HCT116 (cell line): ENCODE data around the gene NFIL3.

Experiments used
- CTCF ChIP-seq, 3 experiments: fragments of 200-600 bp in 1 of 3; sonication (generic) in 1 of 3; IDR thresholded peaks in 2 of 3; conservative IDR thresholded peaks in 1 of 3; 2 replicates each; pipeline ENCODE4 v1.5.1; 2012 to 2017; ENCODE audit warnings: low read depth in 2 of 3, low read length in 2 of 3, antibody characterized with exemption in 1 of 3, borderline replicate concordance in 1 of 3, control low read depth in 1 of 3, mild to moderate bottlenecking in 1 of 3, mixed read lengths in 1 of 3, mixed run types in 1 of 3, moderate library complexity in 1 of 3; ENCODE audit not compliant: insufficient read depth in 1 of 3
- EZH2 ChIP-seq: fragments of 200-600 bp; sonication (generic); IDR thresholded peaks from 2 replicates; pipeline ENCODE4 v1.6.1; 2017; ENCODE audit warnings: antibody characterized with exemption, mixed run types
- EZH2phosphoT487 ChIP-seq: fragments of 200-600 bp; IDR thresholded peaks from 2 replicates; pipeline ENCODE4 v1.6.1; 2018; ENCODE audit warnings: antibody characterized with exemption, borderline replicate concordance
- FOSL1 ChIP-seq: IDR thresholded peaks from 2 replicates; pipeline ENCODE4 v1.6.1; 2012; ENCODE audit warnings: low read depth
- POLR2A ChIP-seq: IDR thresholded peaks from 2 replicates; pipeline ENCODE4 v1.7.0; 2011; ENCODE audit warnings: borderline replicate concordance; ENCODE audit not compliant: insufficient read depth, insufficient read length; ENCODE audit errors: extremely low read depth
- POLR2AphosphoS5 ChIP-seq: IDR thresholded peaks from 2 replicates; pipeline ENCODE4 v1.6.1; 2011; ENCODE audit warnings: mild to moderate bottlenecking, low read depth, low read length, moderate library complexity
- RAD21 ChIP-seq: IDR thresholded peaks from 2 replicates; pipeline ENCODE4 v1.6.1; 2012; ENCODE audit warnings: low read depth, mild to moderate bottlenecking
- SIN3A ChIP-seq: IDR thresholded peaks from 2 replicates; pipeline ENCODE4 v1.6.1; 2012; ENCODE audit warnings: low read depth
- TCF7L2 ChIP-seq: IDR thresholded peaks from 2 replicates; pipeline ENCODE4 v1.7.0; 2011; ENCODE audit warnings: borderline replicate concordance, inconsistent platforms; ENCODE audit not compliant: insufficient read depth, insufficient read length; ENCODE audit errors: extremely low read depth
- YY1 ChIP-seq: IDR thresholded peaks from 2 replicates; pipeline ENCODE4 v1.6.1; 2011; ENCODE audit warnings: low read length, low read depth, moderate library complexity, mild to moderate bottlenecking; ENCODE audit not compliant: insufficient replicate concordance; ENCODE audit errors: extremely low read depth
- ZBTB33 ChIP-seq: IDR thresholded peaks from 2 replicates; pipeline ENCODE4 v1.6.1; 2011; ENCODE audit warnings: mild to moderate bottlenecking, low read length, moderate library complexity; ENCODE audit not compliant: insufficient replicate concordance; ENCODE audit errors: extremely low read depth
- ZFX ChIP-seq: fragments of 450-650 bp; IDR thresholded peaks from 2 replicates; pipeline ENCODE4 v1.6.1; 2017
- ZNF274 ChIP-seq: fragments of 200-500 bp; sonication (Bioruptor generic); IDR thresholded peaks from 2 replicates; pipeline ENCODE4 v1.6.1; 2014; ENCODE audit warnings: mild to moderate bottlenecking, low read depth, low read length, inconsistent platforms
- TF ChIP-seq, protein P1 (sequence below): IDR thresholded peaks from 2 replicates; pipeline ENCODE4 v1.6.1; 2012; ENCODE audit warnings: low read depth

DNA sequence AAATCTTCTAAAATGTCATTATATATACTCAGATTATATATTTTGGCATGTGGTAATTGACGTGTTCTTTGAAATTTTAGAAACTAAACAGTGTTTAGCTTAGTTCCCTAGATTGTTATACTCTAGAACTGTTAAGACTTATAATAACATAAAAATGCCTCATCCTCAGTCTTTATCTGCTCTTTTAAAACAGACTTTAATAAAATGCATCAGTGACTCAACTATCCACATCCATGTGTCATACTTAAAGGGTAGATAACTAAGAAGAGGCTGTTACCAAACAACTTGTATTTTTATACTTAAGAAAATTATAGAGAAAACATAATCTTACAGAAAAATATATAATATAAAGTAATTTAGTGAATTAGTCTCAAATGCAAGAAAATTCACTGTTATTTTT, 15.2 kb downstream of the NFIL3 start:
- no peak for TF ChIP-seq CTCF (IDR thresholded peaks at IDR 0.05 in 2 of 3, conservative IDR thresholded peaks at IDR 0.05 in 1 of 3; ENCODE audit: borderline replicate concordance in 1 of 3, insufficient read depth in 1 of 3, low read depth in 2 of 3, low read length in 2 of 3)
- no peak for TF ChIP-seq FOSL1
- TF ChIP-seq ZBTB33 = no peak
- no peak for TF ChIP-seq YY1
- no peak for TF ChIP-seq POLR2AphosphoS5
- TF ChIP-seq ZNF274 = no peak
- TF ChIP-seq POLR2A = no peak
- TF ChIP-seq, protein P1, sequence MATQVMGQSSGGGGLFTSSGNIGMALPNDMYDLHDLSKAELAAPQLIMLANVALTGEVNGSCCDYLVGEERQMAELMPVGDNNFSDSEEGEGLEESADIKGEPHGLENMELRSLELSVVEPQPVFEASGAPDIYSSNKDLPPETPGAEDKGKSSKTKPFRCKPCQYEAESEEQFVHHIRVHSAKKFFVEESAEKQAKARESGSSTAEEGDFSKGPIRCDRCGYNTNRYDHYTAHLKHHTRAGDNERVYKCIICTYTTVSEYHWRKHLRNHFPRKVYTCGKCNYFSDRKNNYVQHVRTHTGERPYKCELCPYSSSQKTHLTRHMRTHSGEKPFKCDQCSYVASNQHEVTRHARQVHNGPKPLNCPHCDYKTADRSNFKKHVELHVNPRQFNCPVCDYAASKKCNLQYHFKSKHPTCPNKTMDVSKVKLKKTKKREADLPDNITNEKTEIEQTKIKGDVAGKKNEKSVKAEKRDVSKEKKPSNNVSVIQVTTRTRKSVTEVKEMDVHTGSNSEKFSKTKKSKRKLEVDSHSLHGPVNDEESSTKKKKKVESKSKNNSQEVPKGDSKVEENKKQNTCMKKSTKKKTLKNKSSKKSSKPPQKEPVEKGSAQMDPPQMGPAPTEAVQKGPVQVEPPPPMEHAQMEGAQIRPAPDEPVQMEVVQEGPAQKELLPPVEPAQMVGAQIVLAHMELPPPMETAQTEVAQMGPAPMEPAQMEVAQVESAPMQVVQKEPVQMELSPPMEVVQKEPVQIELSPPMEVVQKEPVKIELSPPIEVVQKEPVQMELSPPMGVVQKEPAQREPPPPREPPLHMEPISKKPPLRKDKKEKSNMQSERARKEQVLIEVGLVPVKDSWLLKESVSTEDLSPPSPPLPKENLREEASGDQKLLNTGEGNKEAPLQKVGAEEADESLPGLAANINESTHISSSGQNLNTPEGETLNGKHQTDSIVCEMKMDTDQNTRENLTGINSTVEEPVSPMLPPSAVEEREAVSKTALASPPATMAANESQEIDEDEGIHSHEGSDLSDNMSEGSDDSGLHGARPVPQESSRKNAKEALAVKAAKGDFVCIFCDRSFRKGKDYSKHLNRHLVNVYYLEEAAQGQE = no peak
- no peak for TF ChIP-seq EZH2phosphoT487
- TF ChIP-seq RAD21 = no peak
- no peak for TF ChIP-seq EZH2
- no peak for TF ChIP-seq ZFX
- no peak for TF ChIP-seq TCF7L2
- no peak for TF ChIP-seq SIN3A
